Ectodermal cell (in vitro differentiated cells): ENCODE results near the gene HOXD13.

Experiments
- H3K27ac ChIP-seq: 2 replicates; pipeline ENCODE4 v1.7.0; 2013; ENCODE audit warnings: mild to moderate bottlenecking, low read depth, low read length; ENCODE audit not compliant: insufficient read depth, poor library complexity, severe bottlenecking
- H3K27me3 ChIP-seq: 2 replicates; pipeline ENCODE4 v1.7.0; 2013; ENCODE audit warnings: mild to moderate bottlenecking, low read length; ENCODE audit not compliant: insufficient read depth, control insufficient read depth, poor library complexity, severe bottlenecking
- H3K36me3 ChIP-seq: one replicate; pipeline ENCODE4 v1.7.0; 2013; ENCODE audit warnings: low read length; ENCODE audit not compliant: control insufficient read depth, insufficient read depth
- H3K4me1 ChIP-seq: one replicate; pipeline ENCODE4 v1.7.0; 2013; ENCODE audit warnings: low read length; ENCODE audit not compliant: control insufficient read depth, insufficient read depth
- H3K4me3 ChIP-seq: 2 replicates; pipeline ENCODE4 v1.7.0; 2013; ENCODE audit warnings: low read depth, low read length, control low read depth; ENCODE audit not compliant: insufficient read depth
- H3K9me3 ChIP-seq: 2 replicates; pipeline ENCODE4 v1.7.0; 2013; ENCODE audit warnings: mild to moderate bottlenecking, low read length, moderate library complexity; ENCODE audit not compliant: control insufficient read depth
- WGBS, 2 experiments: methylation state at CpG; one replicate each; pipeline ENCODE4 v1.1.7; 2013; ENCODE audit warnings: missing lambda C conversion rate in 2 of 2; 5-methylcytosine and 5-hydroxymethylcytosine counted together

The HOXD13 gene

DNA sequence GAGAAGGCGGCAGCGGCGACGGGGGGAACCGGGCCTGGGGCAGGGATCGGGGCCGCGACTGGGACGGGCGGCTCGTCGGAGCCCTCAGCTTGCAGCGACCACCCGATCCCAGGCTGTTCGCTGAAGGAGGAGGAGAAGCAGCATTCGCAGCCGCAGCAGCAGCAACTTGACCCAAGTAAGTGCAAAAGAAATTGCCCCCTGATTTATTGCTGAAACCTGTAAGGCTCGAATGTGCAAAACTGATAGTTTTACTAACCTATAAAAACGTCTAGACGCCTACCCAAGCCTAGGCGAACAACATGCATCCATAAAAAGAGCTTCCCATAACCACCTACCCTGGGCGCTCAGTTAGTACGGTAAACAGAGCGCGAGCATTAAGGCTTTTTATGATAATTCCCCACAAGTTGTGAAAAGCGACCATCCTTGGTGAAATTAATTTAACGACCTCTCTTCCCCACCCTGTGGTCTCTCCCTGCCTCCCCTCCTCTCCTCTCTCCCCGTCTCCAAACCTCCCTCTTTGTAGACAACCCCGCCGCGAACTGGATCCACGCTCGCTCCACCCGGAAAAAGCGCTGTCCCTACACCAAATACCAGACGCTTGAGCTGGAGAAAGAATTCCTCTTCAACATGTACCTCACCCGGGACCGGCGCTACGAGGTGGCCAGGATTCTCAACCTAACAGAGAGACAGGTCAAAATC, 31.0 kb downstream of the HOXD13 start:
- no peak overlapping the region for H3K4me3 ChIP-seq
- WGBS, 2 experiments = 3 to 6% methylated on average over 40 of the region's 40 CpGs

GRCh38 chr2:176124110-176124946, 31.8 kb downstream of the HOXD13 start:
- Histone ChIP-seq H3K9me3 (no peaks in the 10 kb centered on the region), H3K4me1 (no peaks in the 10 kb centered on the region), H3K36me3 (no peaks in the 10 kb centered on the region), H3K27ac (no peak overlapping the region), H3K27me3 (peaks cover 100% of the 10 kb centered on the region), H3K4me3 (no peak overlapping the region)
- WGBS, 2 experiments = 16 to 18% methylated on average over 34 of the region's 34 CpGs

More for the DNA sequence above, 31.0 kb downstream of the HOXD13 start:
- no peak overlapping the region for H3K27ac ChIP-seq
- H3K36me3 ChIP-seq = no peaks in the 10 kb centered on the region
- no peaks in the 10 kb centered on the region for H3K4me1 ChIP-seq
- peaks cover 100% of the 10 kb centered on the region for H3K27me3 ChIP-seq
- H3K9me3 ChIP-seq = no peaks in the 10 kb centered on the region

- Histone ChIP-seq H3K36me3 (no peaks in the 10 kb centered on the region), H3K9me3 (no peaks in the 10 kb centered on the region), H3K4me3 (no peak overlapping the region), H3K27ac (no peak overlapping the region), H3K27me3 (peaks cover 100% of the 10 kb centered on the region), H3K4me1 (peaks cover under 1% of the 10 kb centered on the region)
- 15 to 22% methylated on average over 8 to 9 of the region's 9 CpGs for WGBS, 2 experiments
Measured at GRCh38 chr2:176124947-176125771, 32.6 kb downstream of the HOXD13 start.

- peaks cover 100% of the 10 kb centered on the region for H3K27me3 ChIP-seq
- no peak overlapping the region for H3K27ac ChIP-seq
- peaks cover 4% of the 10 kb centered on the region for H3K4me1 ChIP-seq
- no peaks in the 10 kb centered on the region for H3K9me3 ChIP-seq
- 18 to 21% methylated on average over 6 of the region's 6 CpGs for WGBS, 2 experiments
- no peak overlapping the region for H3K4me3 ChIP-seq
- H3K36me3 ChIP-seq = no peaks in the 10 kb centered on the region
Measured at GRCh38 chr2:176125772-176126054, 33.2 kb downstream of the HOXD13 start.

DNA sequence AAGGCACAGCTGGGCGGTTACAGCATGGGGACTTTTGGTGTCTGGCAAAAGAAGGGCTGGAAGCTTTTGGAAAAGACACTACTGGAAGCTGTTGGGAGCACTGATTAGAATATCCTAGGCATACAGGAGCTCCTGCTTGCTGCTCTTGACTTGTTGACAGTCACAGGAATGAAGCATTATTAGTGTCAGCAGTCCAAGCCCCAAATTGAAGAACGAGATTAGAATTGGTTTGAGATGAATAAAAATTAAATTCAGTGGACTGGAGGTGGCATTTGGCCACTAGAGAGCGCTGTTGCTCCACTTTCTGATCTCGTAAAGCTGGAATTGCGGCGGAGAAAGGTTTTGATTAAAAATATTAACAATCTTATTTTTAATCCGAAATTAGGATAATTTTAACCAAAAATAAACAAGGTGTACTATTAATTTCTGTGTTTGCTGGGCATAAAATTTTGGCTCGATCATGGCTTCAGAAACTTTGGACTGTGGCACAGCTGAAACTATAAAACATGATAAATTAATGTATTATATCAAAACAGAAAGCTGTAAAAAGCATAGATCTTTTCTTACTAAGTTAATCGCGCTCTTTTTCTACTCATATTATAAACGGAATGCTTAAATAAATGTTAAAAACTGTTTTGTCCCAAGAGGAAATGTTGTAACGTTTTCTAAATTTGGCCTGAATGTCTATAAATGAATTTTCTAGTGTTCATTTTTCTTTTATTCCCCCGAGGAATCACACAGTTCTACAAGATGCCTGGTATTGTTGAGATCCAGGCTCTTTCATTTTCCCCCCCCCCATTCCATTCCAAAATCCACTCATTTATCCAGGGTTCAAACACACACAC, 34.6 kb downstream of the HOXD13 start:
- H3K4me3 ChIP-seq = no peak overlapping the region
- no peaks in the 10 kb centered on the region for H3K9me3 ChIP-seq
- WGBS, 2 experiments = 4 to 21% methylated on average over 5 to 7 of the region's 13 CpGs
- H3K27ac ChIP-seq = no peak overlapping the region
- peaks cover 100% of the 10 kb centered on the region for H3K27me3 ChIP-seq
- peaks cover 4% of the 10 kb centered on the region for H3K4me1 ChIP-seq
- H3K36me3 ChIP-seq = no peaks in the 10 kb centered on the region

- Histone ChIP-seq H3K9me3 (no peaks in the 10 kb centered on the region), H3K27me3 (peaks cover 100% of the 10 kb centered on the region), H3K27ac (no peak overlapping the region), H3K4me3 (no peak overlapping the region), H3K4me1 (peaks cover 4% of the 10 kb centered on the region), H3K36me3 (no peaks in the 10 kb centered on the region)
- 32 to 34% methylated on average over 4 of the region's 4 CpGs for WGBS, 2 experiments
Measured at GRCh38 chr2:176127774-176128072, 35.2 kb downstream of the HOXD13 start.

- peaks cover 100% of the 10 kb centered on the region for H3K27me3 ChIP-seq
- no peaks in the 10 kb centered on the region for H3K9me3 ChIP-seq
- no peaks in the 10 kb centered on the region for H3K36me3 ChIP-seq
- no peak overlapping the region for H3K27ac ChIP-seq
- no peak overlapping the region for H3K4me3 ChIP-seq
- peaks cover 4% of the 10 kb centered on the region for H3K4me1 ChIP-seq
- 3 to 5% methylated on average over 47 to 49 of the region's 49 CpGs for WGBS, 2 experiments
Measured at GRCh38 chr2:176128172-176128981, 35.9 kb downstream of the HOXD13 start.

DNA sequence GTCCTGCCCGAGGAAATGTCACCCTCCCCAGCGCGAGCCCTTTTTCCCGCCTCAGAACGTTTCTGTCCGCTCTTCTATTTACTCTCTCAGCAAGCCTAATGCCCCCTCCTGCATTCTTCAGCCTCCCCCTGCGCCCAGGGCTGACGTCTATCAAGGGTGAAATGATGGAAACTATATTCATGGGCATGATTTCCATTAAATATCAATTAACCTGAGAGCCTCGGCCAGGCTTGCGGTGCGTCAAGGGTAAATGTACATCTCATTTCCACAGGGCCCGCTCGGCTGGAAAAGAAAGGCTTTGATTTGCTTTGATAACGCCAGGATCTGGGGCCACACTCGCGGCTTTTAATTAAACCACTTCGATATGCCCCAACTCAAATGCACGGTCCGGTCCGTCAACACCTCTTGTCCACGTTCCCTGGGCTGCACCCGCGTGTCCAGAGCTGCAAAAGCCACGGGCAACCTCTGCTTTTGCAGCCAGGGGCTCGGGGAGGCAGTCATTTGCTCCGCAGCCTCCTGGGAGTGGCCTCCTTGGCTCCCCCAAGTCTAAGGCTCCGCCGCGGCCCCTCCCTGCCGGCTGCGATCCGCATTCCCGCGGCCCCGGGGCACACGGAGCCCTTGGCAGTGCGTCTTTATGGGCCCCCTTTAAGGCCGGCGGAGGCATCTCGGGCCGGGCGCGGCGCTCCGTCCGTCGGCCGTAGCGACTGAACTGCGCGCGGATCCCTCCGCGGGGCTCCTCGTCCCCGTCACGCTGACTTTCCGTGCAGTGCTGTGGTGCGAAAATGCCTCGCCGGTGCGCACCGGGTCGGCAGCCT, 36.7 kb downstream of the HOXD13 start, which contains the start of gene HOXD8:
Gene HOXD8, plus strand, starts transcription at position 724 of the 815 bp plus-strand sequence. CDS start 662 bp downstream, outside the sequence.
- peak within 1 kb of the TSS; percentile 9 for H3K4me3 ChIP-seq
- 1% methylated on average over 64 of the region's 64 CpGs for WGBS, 2 experiments
- peaks cover 100% of the 10 kb centered on the region for H3K27me3 ChIP-seq

More for the DNA sequence above, 36.7 kb downstream of the HOXD13 start, which contains the start of gene HOXD8:
- H3K36me3 ChIP-seq = no peaks in the 10 kb centered on the region
- H3K9me3 ChIP-seq = no peaks in the 10 kb centered on the region
- H3K27ac ChIP-seq = no peak within 1 kb of the TSS
- peaks cover 4% of the 10 kb centered on the region for H3K4me1 ChIP-seq
